ENCODE measurements around the gene THADA. TPM values are rescaled to one million over a fixed set of nuclear protein-coding genes. Genes with fewer than 3 reads are reported as not detected.

THADA gene
- total and polyA plus RNA-seq, 2 donors (not counting 1 experiment from before 2014, with no cell fraction given), result 9.2 to 36.2 TPM

GRCh38 chr2:43539436-43539835 is 56.4 kb downstream of the THADA start:
- Histone ChIP-seq H3K36me3 (ENCODE audit: control insufficient read depth, insufficient read depth, low read length) (no peaks in the 10 kb centered on the region), H3K4me3 (replicated peaks in 1 of 4; ENCODE audit: control extremely low read depth in 1 of 4, insufficient read depth in 1 of 4, low read depth in 3 of 4, low read length in 4 of 4) (no peak overlapping the region), H3K79me2 (ENCODE audit: control insufficient read depth, insufficient read depth, low read length) (no peaks in the 10 kb centered on the region), H3K4me2 (ENCODE audit: extremely low read depth, insufficient read depth, low read length) (no peak overlapping the region), H3K4me1 (ENCODE audit: control insufficient read depth, extremely low read depth, insufficient read depth, low read length) (peaks cover 5% of the 10 kb centered on the region), H3K9ac (ENCODE audit: insufficient read depth, low read length) (no peak overlapping the region), H3K9me3 (ENCODE audit: control insufficient read depth, insufficient read depth, low read depth, low read length) (no peaks in the 10 kb centered on the region), H3K27me3 (ENCODE audit: control insufficient read depth, insufficient read depth, low read length) (no peaks in the 10 kb centered on the region), H3K27ac (ENCODE audit: insufficient read depth, low read length) (peak overlapping the region; percentile 53), H4K20me1 (ENCODE audit: control insufficient read depth, extremely low read depth, insufficient read depth, low read length) (no peaks in the 10 kb centered on the region), H2AFZ (ENCODE audit: low read length) (no peak overlapping the region)
- DNase-seq (ENCODE audit: low read depth in 2 of 2), result no peak
- TF ChIP-seq CTCF (conservative IDR thresholded peaks at IDR 0.05 in 1 of 2, IDR thresholded peaks at IDR 0.05 in 1 of 2; ENCODE audit: low read depth in 1 of 2, low read length in 2 of 2) (no peak), EZH2 (IDR thresholded peaks at IDR 0.05; ENCODE audit: low read length, missing control alignments) (no peak)

DNA sequence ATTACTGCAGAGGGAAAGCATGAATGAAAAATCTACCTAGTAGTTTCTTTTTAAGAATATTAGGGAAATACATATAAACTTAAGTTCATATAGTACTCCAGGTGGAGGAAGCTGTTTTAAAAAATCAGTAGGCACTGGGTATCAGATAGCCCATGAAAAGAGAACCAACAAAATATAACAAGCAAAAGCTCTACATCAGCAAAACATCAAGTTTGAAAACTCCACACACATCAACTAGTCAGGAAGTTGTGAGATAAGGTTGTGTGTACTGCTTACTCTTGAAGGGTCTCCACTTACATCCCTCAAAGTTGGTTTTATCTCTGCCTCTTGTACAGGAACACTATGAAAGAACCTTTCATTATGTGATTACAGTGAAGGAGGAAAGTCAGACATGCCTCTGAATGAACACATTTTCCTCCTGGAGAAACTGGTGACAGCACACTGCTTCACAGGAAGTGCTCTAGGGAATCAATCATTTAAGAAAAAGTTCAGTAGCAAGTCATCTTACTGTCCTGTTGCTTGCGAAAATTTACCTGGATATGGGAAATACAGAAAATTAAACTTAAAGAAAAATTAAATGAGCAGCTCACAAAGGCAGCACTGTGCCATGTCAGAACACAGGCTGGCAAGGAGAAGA is 57.7 kb downstream of the THADA start:
- Histone ChIP-seq H3K79me2 (ENCODE audit: control insufficient read depth, insufficient read depth, low read length) (no peaks in the 10 kb centered on the region), H2AFZ (ENCODE audit: low read length) (no peak overlapping the region), H3K9ac (ENCODE audit: insufficient read depth, low read length) (no peak overlapping the region), H3K4me1 (ENCODE audit: control insufficient read depth, extremely low read depth, insufficient read depth, low read length) (peaks cover 5% of the 10 kb centered on the region), H4K20me1 (ENCODE audit: control insufficient read depth, extremely low read depth, insufficient read depth, low read length) (no peaks in the 10 kb centered on the region), H3K36me3 (ENCODE audit: control insufficient read depth, insufficient read depth, low read length) (no peaks in the 10 kb centered on the region), H3K27me3 (ENCODE audit: control insufficient read depth, insufficient read depth, low read length) (no peaks in the 10 kb centered on the region), H3K27ac (ENCODE audit: insufficient read depth, low read length) (no peak overlapping the region), H3K4me3 (replicated peaks in 1 of 4; ENCODE audit: control extremely low read depth in 1 of 4, insufficient read depth in 1 of 4, low read depth in 3 of 4, low read length in 4 of 4) (no peak overlapping the region), H3K9me3 (ENCODE audit: control insufficient read depth, insufficient read depth, low read depth, low read length) (no peaks in the 10 kb centered on the region), H3K4me2 (ENCODE audit: extremely low read depth, insufficient read depth, low read length) (no peak overlapping the region)
- no peak for DNase-seq (ENCODE audit: low read depth in 2 of 2)
- no peak for TF ChIP-seq EZH2 (IDR thresholded peaks at IDR 0.05; ENCODE audit: low read length, missing control alignments)
- TF ChIP-seq CTCF (conservative IDR thresholded peaks at IDR 0.05 in 1 of 2, IDR thresholded peaks at IDR 0.05 in 1 of 2; ENCODE audit: low read depth in 1 of 2, low read length in 2 of 2), result no peak

- TF ChIP-seq CTCF (conservative IDR thresholded peaks at IDR 0.05 in 1 of 2, IDR thresholded peaks at IDR 0.05 in 1 of 2; ENCODE audit: low read depth in 1 of 2, low read length in 2 of 2) (no peak), EZH2 (IDR thresholded peaks at IDR 0.05; ENCODE audit: low read length, missing control alignments) (no peak)
- H3K27ac ChIP-seq (ENCODE audit: insufficient read depth, low read length), result no peak overlapping the region
- H3K4me3 ChIP-seq (replicated peaks in 1 of 4; ENCODE audit: control extremely low read depth in 1 of 4, insufficient read depth in 1 of 4, low read depth in 3 of 4, low read length in 4 of 4), result no peak overlapping the region
- no peaks in the 10 kb centered on the region for H3K36me3 ChIP-seq (ENCODE audit: control insufficient read depth, insufficient read depth, low read length)
- no peaks in the 10 kb centered on the region for H3K27me3 ChIP-seq (ENCODE audit: control insufficient read depth, insufficient read depth, low read length)
- no peak for DNase-seq (ENCODE audit: low read depth in 2 of 2)
- no peaks in the 10 kb centered on the region for H3K79me2 ChIP-seq (ENCODE audit: control insufficient read depth, insufficient read depth, low read length)
- no peak overlapping the region for H2AFZ ChIP-seq (ENCODE audit: low read length)
- H3K9ac ChIP-seq (ENCODE audit: insufficient read depth, low read length), result no peak overlapping the region
- no peak overlapping the region for H3K4me2 ChIP-seq (ENCODE audit: extremely low read depth, insufficient read depth, low read length)
- H3K9me3 ChIP-seq (ENCODE audit: control insufficient read depth, insufficient read depth, low read depth, low read length), result no peaks in the 10 kb centered on the region
- peaks cover 5% of the 10 kb centered on the region for H3K4me1 ChIP-seq (ENCODE audit: control insufficient read depth, extremely low read depth, insufficient read depth, low read length)
- no peaks in the 10 kb centered on the region for H4K20me1 ChIP-seq (ENCODE audit: control insufficient read depth, extremely low read depth, insufficient read depth, low read length)
Measured at GRCh38 chr2:43537137-43537536, 58.7 kb downstream of the THADA start.
